ENCODE data around the gene WIPF2. TPM values are rescaled to one million over a fixed set of nuclear protein-coding genes. Genes with fewer than 3 reads are reported as not detected.

The WIPF2 gene
- total and polyA plus RNA-seq, 2 of the 8 experiments (the other 6 are each of a cell fraction or from before 2014, with no cell fraction given): 6.9 to 25.3 TPM

DNA sequence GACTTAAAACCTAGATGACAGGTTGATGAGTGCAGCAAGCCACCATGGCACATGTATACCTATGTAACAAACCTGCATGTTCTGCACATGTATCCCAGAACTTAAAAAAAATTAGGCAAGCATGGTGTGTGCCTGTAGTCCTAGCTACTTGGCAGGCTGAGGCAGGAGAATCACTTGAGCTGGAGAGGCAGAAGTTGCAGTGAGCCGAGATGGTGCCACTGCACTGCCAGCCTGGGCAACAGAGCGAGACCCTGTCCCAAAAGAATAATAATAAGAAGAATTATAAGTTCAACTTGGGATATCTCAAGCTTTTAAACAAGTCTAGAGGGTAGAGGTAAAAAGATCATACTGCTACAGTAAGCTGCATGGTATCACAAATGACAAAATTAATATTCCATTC, 78.4 kb downstream of the WIPF2 start (continued):
- TF ChIP-seq, protein P1, sequence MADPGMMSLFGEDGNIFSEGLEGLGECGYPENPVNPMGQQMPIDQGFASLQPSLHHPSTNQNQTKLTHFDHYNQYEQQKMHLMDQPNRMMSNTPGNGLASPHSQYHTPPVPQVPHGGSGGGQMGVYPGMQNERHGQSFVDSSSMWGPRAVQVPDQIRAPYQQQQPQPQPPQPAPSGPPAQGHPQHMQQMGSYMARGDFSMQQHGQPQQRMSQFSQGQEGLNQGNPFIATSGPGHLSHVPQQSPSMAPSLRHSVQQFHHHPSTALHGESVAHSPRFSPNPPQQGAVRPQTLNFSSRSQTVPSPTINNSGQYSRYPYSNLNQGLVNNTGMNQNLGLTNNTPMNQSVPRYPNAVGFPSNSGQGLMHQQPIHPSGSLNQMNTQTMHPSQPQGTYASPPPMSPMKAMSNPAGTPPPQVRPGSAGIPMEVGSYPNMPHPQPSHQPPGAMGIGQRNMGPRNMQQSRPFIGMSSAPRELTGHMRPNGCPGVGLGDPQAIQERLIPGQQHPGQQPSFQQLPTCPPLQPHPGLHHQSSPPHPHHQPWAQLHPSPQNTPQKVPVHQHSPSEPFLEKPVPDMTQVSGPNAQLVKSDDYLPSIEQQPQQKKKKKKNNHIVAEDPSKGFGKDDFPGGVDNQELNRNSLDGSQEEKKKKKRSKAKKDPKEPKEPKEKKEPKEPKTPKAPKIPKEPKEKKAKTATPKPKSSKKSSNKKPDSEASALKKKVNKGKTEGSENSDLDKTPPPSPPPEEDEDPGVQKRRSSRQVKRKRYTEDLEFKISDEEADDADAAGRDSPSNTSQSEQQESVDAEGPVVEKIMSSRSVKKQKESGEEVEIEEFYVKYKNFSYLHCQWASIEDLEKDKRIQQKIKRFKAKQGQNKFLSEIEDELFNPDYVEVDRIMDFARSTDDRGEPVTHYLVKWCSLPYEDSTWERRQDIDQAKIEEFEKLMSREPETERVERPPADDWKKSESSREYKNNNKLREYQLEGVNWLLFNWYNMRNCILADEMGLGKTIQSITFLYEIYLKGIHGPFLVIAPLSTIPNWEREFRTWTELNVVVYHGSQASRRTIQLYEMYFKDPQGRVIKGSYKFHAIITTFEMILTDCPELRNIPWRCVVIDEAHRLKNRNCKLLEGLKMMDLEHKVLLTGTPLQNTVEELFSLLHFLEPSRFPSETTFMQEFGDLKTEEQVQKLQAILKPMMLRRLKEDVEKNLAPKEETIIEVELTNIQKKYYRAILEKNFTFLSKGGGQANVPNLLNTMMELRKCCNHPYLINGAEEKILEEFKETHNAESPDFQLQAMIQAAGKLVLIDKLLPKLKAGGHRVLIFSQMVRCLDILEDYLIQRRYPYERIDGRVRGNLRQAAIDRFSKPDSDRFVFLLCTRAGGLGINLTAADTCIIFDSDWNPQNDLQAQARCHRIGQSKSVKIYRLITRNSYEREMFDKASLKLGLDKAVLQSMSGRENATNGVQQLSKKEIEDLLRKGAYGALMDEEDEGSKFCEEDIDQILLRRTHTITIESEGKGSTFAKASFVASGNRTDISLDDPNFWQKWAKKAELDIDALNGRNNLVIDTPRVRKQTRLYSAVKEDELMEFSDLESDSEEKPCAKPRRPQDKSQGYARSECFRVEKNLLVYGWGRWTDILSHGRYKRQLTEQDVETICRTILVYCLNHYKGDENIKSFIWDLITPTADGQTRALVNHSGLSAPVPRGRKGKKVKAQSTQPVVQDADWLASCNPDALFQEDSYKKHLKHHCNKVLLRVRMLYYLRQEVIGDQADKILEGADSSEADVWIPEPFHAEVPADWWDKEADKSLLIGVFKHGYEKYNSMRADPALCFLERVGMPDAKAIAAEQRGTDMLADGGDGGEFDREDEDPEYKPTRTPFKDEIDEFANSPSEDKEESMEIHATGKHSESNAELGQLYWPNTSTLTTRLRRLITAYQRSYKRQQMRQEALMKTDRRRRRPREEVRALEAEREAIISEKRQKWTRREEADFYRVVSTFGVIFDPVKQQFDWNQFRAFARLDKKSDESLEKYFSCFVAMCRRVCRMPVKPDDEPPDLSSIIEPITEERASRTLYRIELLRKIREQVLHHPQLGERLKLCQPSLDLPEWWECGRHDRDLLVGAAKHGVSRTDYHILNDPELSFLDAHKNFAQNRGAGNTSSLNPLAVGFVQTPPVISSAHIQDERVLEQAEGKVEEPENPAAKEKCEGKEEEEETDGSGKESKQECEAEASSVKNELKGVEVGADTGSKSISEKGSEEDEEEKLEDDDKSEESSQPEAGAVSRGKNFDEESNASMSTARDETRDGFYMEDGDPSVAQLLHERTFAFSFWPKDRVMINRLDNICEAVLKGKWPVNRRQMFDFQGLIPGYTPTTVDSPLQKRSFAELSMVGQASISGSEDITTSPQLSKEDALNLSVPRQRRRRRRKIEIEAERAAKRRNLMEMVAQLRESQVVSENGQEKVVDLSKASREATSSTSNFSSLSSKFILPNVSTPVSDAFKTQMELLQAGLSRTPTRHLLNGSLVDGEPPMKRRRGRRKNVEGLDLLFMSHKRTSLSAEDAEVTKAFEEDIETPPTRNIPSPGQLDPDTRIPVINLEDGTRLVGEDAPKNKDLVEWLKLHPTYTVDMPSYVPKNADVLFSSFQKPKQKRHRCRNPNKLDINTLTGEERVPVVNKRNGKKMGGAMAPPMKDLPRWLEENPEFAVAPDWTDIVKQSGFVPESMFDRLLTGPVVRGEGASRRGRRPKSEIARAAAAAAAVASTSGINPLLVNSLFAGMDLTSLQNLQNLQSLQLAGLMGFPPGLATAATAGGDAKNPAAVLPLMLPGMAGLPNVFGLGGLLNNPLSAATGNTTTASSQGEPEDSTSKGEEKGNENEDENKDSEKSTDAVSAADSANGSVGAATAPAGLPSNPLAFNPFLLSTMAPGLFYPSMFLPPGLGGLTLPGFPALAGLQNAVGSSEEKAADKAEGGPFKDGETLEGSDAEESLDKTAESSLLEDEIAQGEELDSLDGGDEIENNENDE (IDR thresholded peaks at IDR 0.05; ENCODE audit: insufficient replicate concordance, low read length): no peak
- TF ChIP-seq, protein P2, sequence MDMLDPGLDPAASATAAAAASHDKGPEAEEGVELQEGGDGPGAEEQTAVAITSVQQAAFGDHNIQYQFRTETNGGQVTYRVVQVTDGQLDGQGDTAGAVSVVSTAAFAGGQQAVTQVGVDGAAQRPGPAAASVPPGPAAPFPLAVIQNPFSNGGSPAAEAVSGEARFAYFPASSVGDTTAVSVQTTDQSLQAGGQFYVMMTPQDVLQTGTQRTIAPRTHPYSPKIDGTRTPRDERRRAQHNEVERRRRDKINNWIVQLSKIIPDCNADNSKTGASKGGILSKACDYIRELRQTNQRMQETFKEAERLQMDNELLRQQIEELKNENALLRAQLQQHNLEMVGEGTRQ (IDR thresholded peaks at IDR 0.05; ENCODE audit: low read length): no peak
- TF ChIP-seq JUND (IDR thresholded peaks at IDR 0.05; ENCODE audit: low read length) (no peak), RFX5 (IDR thresholded peaks at IDR 0.05; ENCODE audit: borderline replicate concordance, low read depth, low read length) (no peak), MAFK (IDR thresholded peaks at IDR 0.05; ENCODE audit: low read depth, low read length) (no peak), CHD1 (IDR thresholded peaks at IDR 0.05; ENCODE audit: low read depth, low read length) (no peak), PHF8 (conservative IDR thresholded peaks at IDR 0.05; ENCODE audit: low read depth, low read length) (no peak), FOSL1 (IDR thresholded peaks at IDR 0.05; ENCODE audit: insufficient read depth, low read depth, low read length) (no peak), YY1 (IDR thresholded peaks at IDR 0.05; ENCODE audit: low read depth, low read length) (no peak), KDM5A (IDR thresholded peaks at IDR 0.05; ENCODE audit: low read length) (no peak), SRF (IDR thresholded peaks at IDR 0.05; ENCODE audit: low read depth, low read length) (no peak)
